H1 (cell line): ENCODE results near the gene IRAK3. TPM values are rescaled to one million over a fixed set of nuclear protein-coding genes. Genes with fewer than 3 reads are reported as not detected.
A peak's percentile ranks its signal among the peaks of the same experiment; 100 is the strongest.

ENCODE experiments used
- CTCF ChIA-PET: fragments of 300-600 bp; sonication (Branson Sonifier 250); formaldehyde crosslinking; loops from one replicate; lab custom pipeline; 2021; ENCODE audit not compliant: partially characterized antibody; lab: Charles Lee
- POLR2A ChIA-PET: fragments of 300-600 bp; sonication (Branson Sonifier 250); formaldehyde crosslinking; loops from one replicate; lab custom pipeline; 2021; ENCODE audit warnings: inconsistent platforms; ENCODE audit not compliant: partially characterized antibody; lab: Charles Lee
- DNase-seq, 2 experiments: peaks; one replicate each; pipeline versions ENCODE4 v3.0.0 to v3.0.0-alpha.2; 2010 to 2022; ENCODE audit warnings: low spot score in 2 of 2, low read depth in 1 of 2, mixed read lengths in 1 of 2
- FAIRE-seq: peaks from 2 replicates; lab custom pipeline; 2011; peaks lifted over from hg19 to GRCh38; lab: Jason Lieb, UNC
- H2AFZ ChIP-seq: 2 replicates; pipeline ENCODE4 v1.8.1; 2012; ENCODE audit warnings: low read length, inconsistent platforms
- H2AK5ac ChIP-seq: 2 replicates; pipeline ENCODE4 v1.6.1; 2013; ENCODE audit warnings: low read depth, low read length
- H2BK120ac ChIP-seq: replicated peaks from 2 replicates; pipeline ENCODE3; 2013; ENCODE audit warnings: low read depth, low read length, inconsistent platforms
- H2BK12ac ChIP-seq: 2 replicates; pipeline ENCODE4 v1.6.1; 2013; ENCODE audit warnings: low read depth, low read length
- H2BK15ac ChIP-seq: 2 replicates; pipeline ENCODE4 v1.6.1; 2013; ENCODE audit warnings: low read length
- H2BK20ac ChIP-seq: 2 replicates; pipeline ENCODE4 v1.6.1; 2013; ENCODE audit warnings: low read length
- H2BK5ac ChIP-seq: 2 replicates; pipeline ENCODE4 v1.6.1; 2013; ENCODE audit warnings: low read depth, low read length
- H3K14ac ChIP-seq: 2 replicates; pipeline ENCODE4 v1.6.1; 2013; ENCODE audit warnings: inconsistent platforms; ENCODE audit not compliant: insufficient read length
- H3K18ac ChIP-seq: 2 replicates; pipeline ENCODE4 v1.6.1; 2013; ENCODE audit warnings: low read length; ENCODE audit errors: extremely low read depth
- H3K23ac ChIP-seq: 2 replicates; pipeline ENCODE4 v1.6.1; 2013; ENCODE audit warnings: inconsistent platforms; ENCODE audit not compliant: insufficient read length
- H3K23me2 ChIP-seq: 2 replicates; pipeline ENCODE4 v1.6.1; 2013; ENCODE audit warnings: low read depth, low read length
- H3K27ac ChIP-seq: 2 replicates; pipeline ENCODE4 v1.6.1; 2011; ENCODE audit warnings: low read depth, low read length, inconsistent platforms
- H3K27me3 ChIP-seq, 4 experiments: replicated peaks in 1 of 4; 1 replicate in 1 of 4; 2 replicates in 3 of 4; pipeline versions ENCODE4 v1.6.1 to v1.8.1; 2011 to 2013; ENCODE audit warnings: low read length in 3 of 4, mild to moderate bottlenecking in 3 of 4, inconsistent platforms in 2 of 4, mixed read lengths in 2 of 4, moderate library complexity in 1 of 4; ENCODE audit not compliant: control insufficient read depth in 3 of 4, insufficient read depth in 3 of 4; ENCODE audit errors: extremely low read depth in 1 of 4
- H3K36me3 ChIP-seq, 4 experiments: 2 replicates each; pipeline versions ENCODE4 v1.6.1 to v1.8.1; 2011 to 2013; ENCODE audit warnings: mild to moderate bottlenecking in 4 of 4, low read length in 3 of 4, moderate library complexity in 2 of 4, control low read depth in 1 of 4, inconsistent platforms in 1 of 4; ENCODE audit not compliant: insufficient read depth in 4 of 4, control insufficient read depth in 2 of 4
- H3K4ac ChIP-seq: replicated peaks from 2 replicates; pipeline ENCODE3; 2013; ENCODE audit warnings: low read length, low read depth, mixed read lengths, inconsistent platforms; ENCODE audit not compliant: insufficient read length
- H3K4me1 ChIP-seq, 4 experiments: replicated peaks in 1 of 4; 1 replicate in 1 of 4; 2 replicates in 3 of 4; pipeline versions ENCODE4 v1.6.1 to v1.8.1; 2011 to 2013; ENCODE audit warnings: low read length in 3 of 4, inconsistent platforms in 2 of 4, mixed read lengths in 1 of 4; ENCODE audit not compliant: insufficient read depth in 4 of 4, control insufficient read depth in 3 of 4
- H3K4me2 ChIP-seq, 2 experiments: 2 replicates each; pipeline versions ENCODE4 v1.6.1 to v1.8.1; 2011 to 2013; ENCODE audit warnings: low read depth in 2 of 2, low read length in 2 of 2, control low read depth in 1 of 2, inconsistent platforms in 1 of 2, mild to moderate bottlenecking in 1 of 2; ENCODE audit not compliant: insufficient read depth in 1 of 2
- H3K4me3 ChIP-seq, 4 experiments: fragments of 200-600, 300-600 bp in 1 of 4; sonication (generic), shearing (Covaris generic), sonication (Bioruptor Twin) in 1 of 4; 2 replicates each; pipeline versions ENCODE4 v1.5.1 to v1.8.1; 2011 to 2016; ENCODE audit warnings: low read length in 4 of 4, low read depth in 3 of 4, control low read depth in 2 of 4, inconsistent platforms in 2 of 4, mild to moderate bottlenecking in 2 of 4, mixed read lengths in 1 of 4, moderate library complexity in 1 of 4; ENCODE audit not compliant: insufficient read depth in 2 of 4; ENCODE audit errors: extremely low read depth in 1 of 4
- H3K56ac ChIP-seq: replicated peaks from 2 replicates; pipeline ENCODE3; 2013; ENCODE audit warnings: low read depth, mild to moderate bottlenecking, mixed read lengths, low read length, inconsistent platforms; ENCODE audit not compliant: insufficient read length
- H3K79me1 ChIP-seq: 2 replicates; pipeline ENCODE4 v1.6.1; 2013; ENCODE audit warnings: low read depth, low read length, control low read depth
- H3K79me2 ChIP-seq, 2 experiments: 2 replicates each; pipeline versions ENCODE4 v1.6.1 to v1.8.1; 2012 to 2013; ENCODE audit warnings: low read length in 2 of 2, mild to moderate bottlenecking in 2 of 2, inconsistent platforms in 1 of 2; ENCODE audit not compliant: insufficient read depth in 2 of 2, control insufficient read depth in 1 of 2
- H3K9ac ChIP-seq, 4 experiments: replicated peaks in 1 of 4; 1 replicate in 1 of 4; 2 replicates in 3 of 4; pipeline versions ENCODE4 v1.6.1 to v1.8.1; 2011 to 2013; ENCODE audit warnings: low read depth in 3 of 4, low read length in 3 of 4, control low read depth in 2 of 4, mild to moderate bottlenecking in 2 of 4, moderate library complexity in 2 of 4, inconsistent platforms in 1 of 4; ENCODE audit errors: extremely low read depth in 1 of 4
- H3K9me3 ChIP-seq, 2 experiments: 2 replicates each; pipeline versions ENCODE4 v1.6.1 to v1.8.1; 2012 to 2013; ENCODE audit warnings: mild to moderate bottlenecking in 2 of 2, moderate library complexity in 2 of 2, control low read depth in 1 of 2, inconsistent platforms in 1 of 2, low read depth in 1 of 2, low read length in 1 of 2, mixed read lengths in 1 of 2; ENCODE audit not compliant: insufficient read depth in 2 of 2
- H4K20me1 ChIP-seq, 2 experiments: replicated peaks in 1 of 2; 2 replicates each; pipeline versions ENCODE3 to v1.8.1; 2011 to 2013; ENCODE audit warnings: inconsistent platforms in 2 of 2, low read length in 2 of 2, mild to moderate bottlenecking in 1 of 2; ENCODE audit not compliant: insufficient read depth in 2 of 2, control insufficient read depth in 1 of 2
- H4K5ac ChIP-seq: 2 replicates; pipeline ENCODE4 v1.6.1; 2013; ENCODE audit warnings: low read length, low read depth, mixed read lengths, inconsistent platforms; ENCODE audit not compliant: insufficient read length
- H4K8ac ChIP-seq: 2 replicates; pipeline ENCODE4 v1.8.0; 2013; ENCODE audit warnings: mild to moderate bottlenecking, moderate library complexity, low read length, inconsistent platforms; ENCODE audit not compliant: insufficient read depth; ENCODE audit errors: extremely low read depth
- H4K91ac ChIP-seq: replicated peaks from 2 replicates; pipeline ENCODE3; 2013; ENCODE audit warnings: low read length, mixed read lengths, inconsistent platforms; ENCODE audit not compliant: insufficient read length
- WGBS, 2 experiments: shearing (Covaris generic) in 1 of 2; methylation state at CpG; one replicate each; pipeline versions ENCODE4 v1.1.6 to v1.1.7; 2013 to 2015; ENCODE audit warnings: low lambda C conversion rate in 2 of 2, mixed read lengths in 2 of 2, inconsistent platforms in 1 of 2, low coverage in 1 of 2, missing lambda C conversion rate in 1 of 2; ENCODE audit not compliant: insufficient replicate concordance in 2 of 2, insufficient coverage in 1 of 2, insufficient read length in 1 of 2; ENCODE audit errors: extremely low coverage in 1 of 2, missing lambda C conversion rate in 1 of 2; 5-methylcytosine and 5-hydroxymethylcytosine counted together
- polyA plus RNA-seq, 7 experiments: library from polyadenylated mRNA; depleted of rRNA in 3 of 7; stranded (reverse) in 5 of 7; unstranded in 2 of 7; fragments of >200 nt in 5 of 7; fragments of 200-250 nt in 2 of 7; gene quantifications; 1 replicate in 5 of 7; 2 replicates in 1 of 7; 4 replicates in 1 of 7; pipeline versions ENCODE4 v1.2.1 to v1.2.3, GENCODE V29; 2011 to 2013; ENCODE audit warnings: missing spikeins in 2 of 7, mixed read lengths in 2 of 7
- total RNA-seq: library from RNA; stranded (reverse); fragmentation: NEBNext Ultra II Directional; extraction: Animal tissue kit (Norgen Biotek cat#: 25700); gene quantifications from 2 replicates; pipeline ENCODE4 v1.2.1, GENCODE V29; 2021

The IRAK3 gene
- total and polyA plus RNA-seq, 2 of the 8 experiments (the other 6 are each of a cell fraction or from before 2014, with no cell fraction given): 0.51 to 2.2 TPM

GRCh38 chr12:66258011-66258410 is 69.0 kb downstream of the IRAK3 start:
- H4K20me1 ChIP-seq: no peaks in the 10 kb centered on the region
- H2BK5ac ChIP-seq: no peak overlapping the region
- no peak overlapping the region for H2BK20ac ChIP-seq
- no peak overlapping the region for H3K4ac ChIP-seq
- no peak overlapping the region for H2BK12ac ChIP-seq
- H3K36me3 ChIP-seq: no peaks in the 10 kb centered on the region
- H3K4me1 ChIP-seq: peaks cover 0 to 3% (median 0%) of the 10 kb centered on the region in 4 experiments; a peak in 1 of 7 replicates
- no peak overlapping the region for H3K4me2 ChIP-seq
- H2BK15ac ChIP-seq: no peak overlapping the region
- no peak overlapping the region for H2BK120ac ChIP-seq
- H2AFZ ChIP-seq: no peak overlapping the region
- no peak overlapping the region for H4K8ac ChIP-seq
- no peak overlapping the region for H2AK5ac ChIP-seq
- no peak overlapping the region for H3K56ac ChIP-seq
- H3K9me3 ChIP-seq: no peaks in the 10 kb centered on the region
- no peak overlapping the region for H3K27ac ChIP-seq
- no peak overlapping the region for H3K4me3 ChIP-seq
- no peak overlapping the region for H3K9ac ChIP-seq
- H3K14ac ChIP-seq: no peak overlapping the region
- FAIRE-seq (no peak), DNase-seq (peak in 1 of 2 experiments; percentile 13)
- POLR2A ChIA-PET: no interaction called here
- CTCF ChIA-PET: interaction anchor here (1.7 kb wide), 1 partner anchor 12 kb away, joined by 6 read pairs; no protein-coding TSS in a partner anchor
- no peak overlapping the region for H4K5ac ChIP-seq
- no peaks in the 10 kb centered on the region for H3K79me2 ChIP-seq
- H4K91ac ChIP-seq: no peak overlapping the region
- 95% methylated on average over 3 of the region's 3 CpGs; no CpG with 5 or more reads in 1 of the 2 experiments for WGBS, 2 experiments
- no peak overlapping the region for H3K23ac ChIP-seq
- H3K27me3 ChIP-seq: no peaks in the 10 kb centered on the region
- no peaks in the 10 kb centered on the region for H3K23me2 ChIP-seq
- H3K18ac ChIP-seq: no peak overlapping the region
- no peaks in the 10 kb centered on the region for H3K79me1 ChIP-seq
